Esophagus muscularis mucosa (tissue), 4 donors: Measurements from ENCODE around the gene DCAF11. TPM values are rescaled to one million over a fixed set of nuclear protein-coding genes. Genes with fewer than 3 reads are reported as not detected.

ENCODE experiments used
- DNase-seq: peaks from one replicate; pipeline ENCODE4 v3.0.0-alpha.2; 2017; ENCODE audit errors: extremely low spot score
- H3K27ac ChIP-seq, 4 donors: fragments of 200-600 bp; sonication (generic); replicated peaks in 1 of 4; 1 replicate in 3 of 4; 2 replicates in 1 of 4; pipeline ENCODE4 v1.5.1; 2016 to 2019; ENCODE audit warnings: mild to moderate bottlenecking in 1 of 4
- H3K27me3 ChIP-seq, 4 donors: fragments of 200-600 bp; sonication (generic); one replicate each; pipeline versions ENCODE4 v1.5.1 to v1.6.0; 2016 to 2019
- H3K36me3 ChIP-seq, 4 donors: fragments of 200-600 bp; sonication (generic); one replicate each; pipeline ENCODE4 v1.5.1; 2016 to 2019
- H3K4me1 ChIP-seq, 4 donors: fragments of 200-600 bp; sonication (generic); one replicate each; pipeline ENCODE4 v1.5.1; 2016 to 2019
- H3K4me3 ChIP-seq, 4 donors: fragments of 200-600 bp; sonication (generic); 1 replicate in 2 of 4; 2 replicates in 2 of 4; pipeline ENCODE4 v1.5.1; 2016 to 2019; ENCODE audit warnings: mild to moderate bottlenecking in 4 of 4, moderate library complexity in 1 of 4
- H3K9me3 ChIP-seq, 4 donors: fragments of 200-600 bp; sonication (generic); 1 replicate in 3 of 4; 2 replicates in 1 of 4; pipeline ENCODE4 v1.5.1; 2016 to 2019
- EP300 ChIP-seq: sonication (generic); formaldehyde crosslinking; IDR thresholded peaks from one replicate; pipeline ENCODE4 v1.6.1; 2017; ENCODE audit warnings: antibody characterized with exemption
- POLR2A ChIP-seq: fragments of 450-650 bp; IDR thresholded peaks from one replicate; pipeline ENCODE4 v1.6.1; 2017; ENCODE audit warnings: antibody characterized with exemption, moderate library complexity, mild to moderate bottlenecking, low read depth
- POLR2AphosphoS5 ChIP-seq, 2 donors: sonication (generic); formaldehyde crosslinking; IDR thresholded peaks; one replicate each; pipeline ENCODE4 v1.6.1; 2017; ENCODE audit warnings: antibody characterized with exemption in 2 of 2
- WGBS: methylation state at CpG from one replicate; pipeline ENCODE4 v1.1.5; 2018; 5-methylcytosine and 5-hydroxymethylcytosine counted together
- intact Hi-C: fragments of 100-400 bp; cut with DNase I; formaldehyde crosslinking; loops from one replicate; pipeline ENCODE4 v1.15.1; 2023
- total RNA-seq, 4 donors: library from RNA; depleted of rRNA; stranded (reverse); fragments of >200 nt; gene quantifications; one replicate each; pipeline versions ENCODE4 v1.1.0 to v1.2.1, GENCODE V29; 2016
- TF ChIP-seq, protein P1 (sequence below), 3 experiments: fragments of 200-600 bp in 2 of 3; fragments of 450-650 bp in 1 of 3; sonication (generic) in 2 of 3; IDR thresholded peaks; one replicate each; pipeline ENCODE4 v1.5.1; 2017 to 2019; ENCODE audit warnings: antibody characterized with exemption in 3 of 3, mild to moderate bottlenecking in 2 of 3, moderate library complexity in 1 of 3

Gene DCAF11
- total RNA-seq, 4 donors from 2014 or later = 56.0 to 74.9 (median 66.8) TPM

DNA sequence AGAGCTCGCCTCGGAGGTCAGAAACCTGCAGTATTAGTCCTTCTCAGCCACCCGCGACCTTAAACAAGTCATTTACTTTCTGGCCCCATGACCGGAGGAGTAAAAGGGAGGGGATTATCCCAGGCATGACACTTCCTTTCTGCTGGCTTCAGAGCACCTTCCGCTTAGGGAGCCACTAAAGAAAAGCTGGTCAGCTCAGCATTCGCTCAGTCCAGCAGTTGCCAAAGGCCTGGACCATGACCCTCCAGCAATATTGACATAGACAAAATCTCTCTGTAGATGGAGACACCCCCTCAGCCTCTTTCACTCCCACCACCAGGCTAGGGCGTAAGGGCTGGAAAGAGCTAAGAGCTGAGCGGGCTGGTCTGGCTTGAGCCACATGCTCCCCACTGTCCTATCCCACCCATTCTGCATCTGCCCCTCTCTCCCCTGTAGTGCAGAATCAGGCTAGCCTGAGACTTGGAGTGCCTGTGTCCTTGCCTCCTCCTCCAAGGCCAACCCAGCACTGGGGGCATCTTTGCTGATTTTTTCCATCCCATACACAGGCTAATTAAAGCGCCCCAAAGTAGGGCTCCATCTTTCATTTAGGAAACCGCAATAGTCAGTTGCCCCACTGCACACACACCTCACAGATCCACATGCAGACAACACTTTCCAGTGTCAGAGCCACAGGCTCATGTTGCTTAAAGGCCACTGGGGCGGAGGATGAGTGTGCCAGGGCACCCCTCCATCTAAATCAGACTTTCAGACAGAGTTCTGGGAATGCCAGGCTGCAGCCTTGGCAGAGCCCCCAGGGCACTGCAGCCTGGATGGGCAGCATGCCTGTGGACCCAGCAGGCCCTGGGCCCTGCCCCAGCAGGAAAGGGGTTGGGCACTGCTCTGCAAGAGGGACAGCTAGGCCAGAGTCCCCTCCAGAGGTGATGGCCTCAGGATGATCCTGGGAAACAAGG is 47.2 kb upstream of the DCAF11 start:
- Histone ChIP-seq H3K27me3 (peaks cover 0 to 13% (median 0%) of the 10 kb centered on the region in 4 donors), H3K27ac (no peak overlapping the region), H3K9me3 (no peaks in the 10 kb centered on the region), H3K4me3 (no peak overlapping the region), H3K36me3 (no peaks in the 10 kb centered on the region), H3K4me1 (peaks cover 0 to 15% (median 13%) of the 10 kb centered on the region in 4 donors)
- no peak for DNase-seq
- intact Hi-C loops = no loop called here
- 92% methylated on average over 9 of the region's 12 CpGs for WGBS
- TF ChIP-seq, protein P1, sequence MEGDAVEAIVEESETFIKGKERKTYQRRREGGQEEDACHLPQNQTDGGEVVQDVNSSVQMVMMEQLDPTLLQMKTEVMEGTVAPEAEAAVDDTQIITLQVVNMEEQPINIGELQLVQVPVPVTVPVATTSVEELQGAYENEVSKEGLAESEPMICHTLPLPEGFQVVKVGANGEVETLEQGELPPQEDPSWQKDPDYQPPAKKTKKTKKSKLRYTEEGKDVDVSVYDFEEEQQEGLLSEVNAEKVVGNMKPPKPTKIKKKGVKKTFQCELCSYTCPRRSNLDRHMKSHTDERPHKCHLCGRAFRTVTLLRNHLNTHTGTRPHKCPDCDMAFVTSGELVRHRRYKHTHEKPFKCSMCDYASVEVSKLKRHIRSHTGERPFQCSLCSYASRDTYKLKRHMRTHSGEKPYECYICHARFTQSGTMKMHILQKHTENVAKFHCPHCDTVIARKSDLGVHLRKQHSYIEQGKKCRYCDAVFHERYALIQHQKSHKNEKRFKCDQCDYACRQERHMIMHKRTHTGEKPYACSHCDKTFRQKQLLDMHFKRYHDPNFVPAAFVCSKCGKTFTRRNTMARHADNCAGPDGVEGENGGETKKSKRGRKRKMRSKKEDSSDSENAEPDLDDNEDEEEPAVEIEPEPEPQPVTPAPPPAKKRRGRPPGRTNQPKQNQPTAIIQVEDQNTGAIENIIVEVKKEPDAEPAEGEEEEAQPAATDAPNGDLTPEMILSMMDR (IDR thresholded peaks at IDR 0.05) = no peak
- TF ChIP-seq POLR2AphosphoS5 (IDR thresholded peaks at IDR 0.05) (no peak), POLR2A (no peak), EP300 (no peak)

DNA sequence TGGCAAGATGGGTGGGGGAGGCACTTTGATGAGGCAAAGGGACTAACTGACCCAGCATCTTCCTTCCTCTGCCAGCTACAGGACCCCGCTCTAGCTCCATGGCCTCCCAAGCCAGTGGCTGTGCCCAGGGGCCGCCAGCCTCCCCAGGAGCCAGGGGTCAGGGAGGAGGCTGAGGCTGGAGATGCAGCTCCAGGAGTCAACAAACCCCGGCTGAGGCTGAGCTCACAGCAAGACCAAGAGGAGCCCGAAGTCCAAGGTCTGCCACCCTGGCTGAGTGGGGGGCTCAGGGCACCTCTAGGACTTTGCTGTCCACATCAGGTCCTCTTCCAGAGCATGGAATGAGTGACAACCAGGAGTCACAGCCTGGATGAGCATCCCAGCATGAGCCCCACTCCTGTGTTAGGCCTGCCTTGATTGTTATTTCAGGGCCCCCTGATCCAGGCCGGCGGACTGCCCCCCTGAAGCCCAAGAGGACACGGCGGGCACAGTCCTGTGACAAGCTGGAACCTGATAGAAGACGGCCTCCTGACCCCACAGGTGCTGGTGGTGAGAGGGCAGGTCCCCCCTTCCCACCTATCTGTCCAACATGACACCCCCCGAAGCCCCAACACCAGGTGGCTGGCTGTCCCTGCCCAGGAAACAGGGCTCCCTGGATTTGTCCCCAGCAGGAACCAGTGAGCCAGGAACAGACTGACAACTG is 45.7 kb upstream of the DCAF11 start:
- Histone ChIP-seq H3K27ac (no peak overlapping the region), H3K27me3 (peaks cover 0 to 27% (median 2%) of the 10 kb centered on the region in 4 donors), H3K36me3 (no peaks in the 10 kb centered on the region), H3K9me3 (no peaks in the 10 kb centered on the region), H3K4me3 (no peak overlapping the region), H3K4me1 (peaks cover 0 to 20% (median 17%) of the 10 kb centered on the region in 4 donors)
- 75% methylated on average over 3 of the region's 10 CpGs for WGBS
- DNase-seq = no peak
- intact Hi-C loops = no loop called here
- no peak for TF ChIP-seq EP300
- TF ChIP-seq POLR2A = no peak
- no peak for TF ChIP-seq POLR2AphosphoS5 (IDR thresholded peaks at IDR 0.05)
- TF ChIP-seq, protein P1 (IDR thresholded peaks at IDR 0.05) = no peak

DNA sequence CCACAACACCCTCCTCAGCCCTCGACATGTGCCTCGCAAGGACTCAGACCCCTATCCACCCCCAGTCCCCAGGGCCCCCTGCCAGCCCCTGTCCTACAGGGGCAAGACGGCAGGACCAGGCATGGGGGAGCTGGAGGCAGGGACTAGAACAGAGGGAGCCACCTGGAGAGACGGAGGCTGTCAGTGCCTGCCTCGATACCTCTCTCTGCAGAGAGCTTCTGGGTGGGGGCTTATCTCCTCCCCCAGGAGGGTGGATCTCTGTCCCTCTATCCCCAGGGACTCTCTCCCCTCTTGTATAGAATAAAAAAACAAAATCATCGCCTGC is 45.2 kb upstream of the DCAF11 start:
- Histone ChIP-seq H3K9me3 (no peaks in the 10 kb centered on the region), H3K36me3 (no peaks in the 10 kb centered on the region), H3K27me3 (peaks cover 0 to 27% (median 2%) of the 10 kb centered on the region in 4 donors), H3K4me3 (no peak overlapping the region), H3K27ac (no peak overlapping the region), H3K4me1 (peaks cover 0 to 20% (median 17%) of the 10 kb centered on the region in 4 donors)
- 98% methylated on average over 5 of the region's 6 CpGs for WGBS
- TF ChIP-seq POLR2A (no peak), POLR2AphosphoS5 (IDR thresholded peaks at IDR 0.05) (no peak), EP300 (no peak)
- TF ChIP-seq, protein P1 (IDR thresholded peaks at IDR 0.05) = no peak
- DNase-seq = no peak
- intact Hi-C loops = no loop called here

DNA sequence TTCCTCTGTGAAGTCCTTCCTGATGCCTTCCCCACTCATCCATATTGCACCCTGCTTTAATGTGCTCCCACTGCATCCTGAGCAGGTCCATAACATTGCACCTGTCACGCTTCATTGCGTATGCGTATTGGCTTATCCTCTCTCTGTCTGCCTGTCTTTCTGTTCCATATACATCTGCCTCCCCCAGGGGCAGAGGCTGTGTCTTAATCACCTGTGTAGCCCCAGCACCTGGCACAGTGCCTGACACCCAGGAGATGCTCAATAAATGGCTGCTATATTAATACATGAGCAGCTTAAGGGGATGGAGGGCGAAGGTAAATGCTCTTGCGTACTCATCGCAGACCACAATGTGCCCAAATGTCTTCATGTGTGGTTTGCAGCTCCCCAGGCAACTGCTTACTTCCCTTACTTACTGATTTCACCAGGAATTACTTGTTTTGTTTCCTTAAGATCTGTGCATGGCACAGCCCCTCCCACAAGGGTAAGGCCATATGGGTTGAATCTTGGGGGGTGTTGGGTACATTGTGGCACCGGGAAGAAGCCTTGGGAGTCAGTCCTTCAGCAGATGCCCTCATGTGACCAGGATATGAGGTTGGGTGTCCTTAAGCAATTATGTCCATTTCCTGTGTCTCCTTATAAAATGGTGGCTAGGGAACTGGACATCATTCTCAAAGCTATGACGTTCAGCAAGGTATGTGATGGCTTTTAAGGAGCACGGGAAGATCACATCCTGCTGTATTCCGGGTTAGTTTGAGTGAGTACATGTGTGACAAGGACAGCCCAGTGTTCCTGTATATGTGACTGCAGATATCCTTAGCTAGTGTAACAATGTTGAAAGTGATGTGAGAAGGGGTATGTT is 44.1 kb upstream of the DCAF11 start:
- no peak overlapping the region for H3K4me3 ChIP-seq
- no peaks in the 10 kb centered on the region for H3K36me3 ChIP-seq
- no peaks in the 10 kb centered on the region for H3K9me3 ChIP-seq
- WGBS = 89% methylated on average over 9 of the region's 10 CpGs
- no peak for DNase-seq
- peaks cover 0 to 27% (median 2%) of the 10 kb centered on the region in 4 donors for H3K27me3 ChIP-seq
- H3K4me1 ChIP-seq = peaks cover 0 to 20% (median 17%) of the 10 kb centered on the region in 4 donors
- H3K27ac ChIP-seq = no peak overlapping the region
- TF ChIP-seq POLR2AphosphoS5 (IDR thresholded peaks at IDR 0.05) (no peak), EP300 (no peak), POLR2A (no peak)
- TF ChIP-seq, protein P1 (IDR thresholded peaks at IDR 0.05) = no peak
- intact Hi-C loops = no loop called here
